HG02840 (cell line): Measurements from ENCODE around the gene NOC4L.
"Not testable (repeated sequence)": the region's sequence is repeated elsewhere in the genome, so short reads cannot be mapped to it uniquely, and the experiment has no call there.

Source experiments
- ATAC-seq: cut with Tn5 transposase; IDR thresholded peaks from one replicate; pipeline ENCODE4 v1.9.1; 2021; ENCODE audit warnings: mild to moderate bottlenecking, moderate library complexity, moderate number of reproducible peaks; ENCODE audit not compliant: unreplicated experiment, low FRiP score

The NOC4L gene

DNA sequence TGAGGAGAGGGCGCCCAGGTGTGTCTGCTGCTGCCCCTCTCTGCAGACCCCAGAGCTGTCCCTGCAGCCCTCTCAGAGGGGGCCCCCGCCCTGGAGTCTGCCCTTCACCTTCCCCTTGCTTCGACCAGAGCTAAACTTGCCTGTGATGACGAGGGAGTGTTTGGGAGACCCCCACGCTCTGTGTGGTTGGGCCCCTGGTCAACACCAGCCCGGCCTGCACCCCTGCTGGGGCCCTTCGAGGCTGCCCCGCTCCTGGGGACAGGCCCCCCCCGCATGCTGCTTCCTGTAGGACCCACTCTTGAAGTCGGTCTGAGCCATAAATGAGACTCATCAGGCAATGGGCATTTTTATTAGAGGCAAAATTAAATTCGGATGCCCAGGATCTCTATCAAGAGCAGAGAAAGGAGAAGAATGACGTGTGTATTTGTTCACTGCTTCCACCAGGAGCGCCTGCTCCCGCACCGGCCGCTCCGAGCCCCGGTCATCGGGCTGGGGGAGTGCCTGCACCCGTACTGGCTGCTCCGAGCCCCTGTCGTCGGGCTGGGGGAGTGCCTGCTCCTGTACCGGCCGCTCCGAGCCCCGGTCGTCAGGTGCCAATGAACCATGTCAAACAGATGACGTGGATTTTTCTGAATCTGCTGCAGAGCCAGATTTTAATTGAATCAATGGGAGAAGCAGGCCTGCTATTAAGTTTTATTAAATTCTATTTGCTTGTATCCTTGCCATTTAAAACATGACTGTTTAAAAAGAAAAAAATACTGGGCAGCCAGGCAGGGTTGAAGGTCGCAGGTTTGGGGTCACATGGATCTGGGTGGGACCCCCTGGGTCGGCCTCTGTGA, 47.7 kb downstream of the NOC4L start:
- no peak for ATAC-seq

DNA sequence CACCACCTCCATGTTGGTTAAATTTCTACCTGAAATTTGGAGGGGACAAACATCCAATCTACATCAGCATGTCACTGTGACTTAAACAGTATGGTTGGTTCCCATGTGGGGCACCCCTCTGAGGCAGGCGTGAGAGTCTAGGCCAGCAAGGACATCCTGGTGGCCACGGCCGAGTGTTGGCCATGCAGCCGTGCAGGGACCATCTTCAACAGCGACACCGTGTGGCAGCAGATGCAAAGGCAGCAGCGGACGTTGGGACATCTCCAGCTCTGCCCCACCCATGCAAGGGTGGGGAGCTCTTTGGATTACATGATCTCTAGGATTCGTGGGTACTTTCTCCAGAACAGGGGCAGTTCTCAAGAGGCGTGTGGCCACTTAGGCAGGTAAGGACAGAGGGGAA, 49.8 kb downstream of the NOC4L start:
- no peak for ATAC-seq

GRCh38 chr12:132194556-132194955, 50.3 kb downstream of the NOC4L start:
- no peak for ATAC-seq

GRCh38 chr12:132195242-132195641, 51.0 kb downstream of the NOC4L start:
- not testable (repeated sequence) for ATAC-seq

GRCh38 chr12:132196038-132196872, 52.0 kb downstream of the NOC4L start:
- ATAC-seq = no peak

DNA sequence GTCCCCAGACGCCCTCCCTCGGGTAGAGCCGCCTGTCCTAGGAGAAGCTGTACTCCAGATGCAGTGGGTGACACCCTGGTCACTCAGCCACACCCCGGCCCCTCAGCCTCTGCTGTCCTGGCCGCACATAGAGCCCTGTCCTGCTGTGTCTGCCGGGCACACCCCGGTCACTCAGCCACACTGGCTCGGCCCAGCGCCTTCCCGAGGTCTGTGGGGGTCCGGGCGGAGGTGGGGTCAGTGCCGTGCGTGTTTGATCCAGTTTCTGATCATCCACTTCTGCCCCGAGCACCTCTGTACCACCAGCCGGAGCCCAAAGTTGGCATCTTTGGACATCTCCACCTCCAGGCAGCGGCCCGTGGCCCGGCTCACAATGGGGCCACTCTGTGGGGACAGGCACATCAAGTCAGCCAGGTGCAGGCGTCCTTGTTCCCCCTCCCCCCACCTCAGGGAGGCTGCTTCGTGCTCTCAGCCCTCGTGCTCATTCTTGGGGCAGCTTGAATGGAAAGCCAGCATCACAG, 52.7 kb downstream of the NOC4L start:
- ATAC-seq = no peak

DNA sequence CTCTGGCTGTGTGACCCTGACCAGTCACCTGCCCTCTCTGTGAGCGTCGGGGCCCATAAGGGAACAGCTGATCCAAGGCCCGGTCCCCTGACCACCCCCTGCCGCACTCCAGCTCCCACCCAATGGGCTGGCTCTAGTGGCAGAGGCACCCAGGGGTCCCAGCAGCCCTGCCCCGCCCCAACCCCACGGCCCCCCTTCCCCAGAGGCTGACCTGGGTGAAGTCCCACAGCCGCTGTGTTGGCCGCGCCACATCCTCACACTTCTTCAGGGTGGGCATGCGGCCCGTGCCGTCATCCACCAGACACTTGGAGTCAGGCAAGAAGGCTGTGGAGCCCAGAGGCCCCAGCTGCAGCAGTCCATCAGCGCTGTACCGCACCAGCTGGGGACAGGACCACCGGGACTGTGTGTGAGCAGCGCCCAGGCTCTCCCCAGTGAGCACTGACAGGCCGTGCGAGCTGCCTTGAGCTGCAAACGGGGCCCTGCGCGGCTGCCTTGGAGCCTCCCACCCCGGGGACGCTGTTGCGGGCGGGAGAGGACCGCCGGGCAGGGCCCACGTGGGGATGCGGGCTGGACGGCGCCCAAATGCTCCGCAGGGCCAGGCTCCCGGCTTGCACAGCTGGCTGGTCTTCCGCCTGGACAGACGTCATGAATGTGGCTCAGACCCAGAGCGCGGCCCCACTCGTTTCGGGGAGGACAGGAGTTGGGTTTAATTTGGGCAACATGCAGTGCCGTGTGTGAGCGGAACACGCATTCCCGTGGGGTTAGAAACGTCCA, 53.5 kb downstream of the NOC4L start:
- ATAC-seq = no peak

DNA sequence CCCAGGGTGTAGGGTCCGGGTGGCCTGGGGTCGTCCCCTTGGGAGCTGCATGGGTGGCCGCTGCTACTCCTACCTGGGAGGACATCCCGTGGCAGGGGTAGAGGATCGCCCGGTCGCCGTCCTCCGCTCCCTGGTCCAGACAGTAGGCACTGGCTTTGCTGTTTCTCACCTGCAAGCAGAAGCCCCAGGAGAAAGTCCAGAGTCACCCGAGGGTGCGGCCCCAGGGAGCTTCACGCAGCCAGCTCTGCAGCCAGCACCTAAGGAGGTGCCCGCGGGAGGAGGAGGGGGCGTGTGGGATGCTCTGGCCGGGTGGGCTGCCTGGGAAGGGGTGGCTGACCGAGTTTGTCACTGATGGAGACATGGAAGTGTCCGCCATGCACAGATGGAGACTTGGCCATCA, 54.8 kb downstream of the NOC4L start:
- ATAC-seq = no peak

- ATAC-seq = no peak
Measured at GRCh38 chr12:132199526-132200319, 55.5 kb downstream of the NOC4L start.

DNA sequence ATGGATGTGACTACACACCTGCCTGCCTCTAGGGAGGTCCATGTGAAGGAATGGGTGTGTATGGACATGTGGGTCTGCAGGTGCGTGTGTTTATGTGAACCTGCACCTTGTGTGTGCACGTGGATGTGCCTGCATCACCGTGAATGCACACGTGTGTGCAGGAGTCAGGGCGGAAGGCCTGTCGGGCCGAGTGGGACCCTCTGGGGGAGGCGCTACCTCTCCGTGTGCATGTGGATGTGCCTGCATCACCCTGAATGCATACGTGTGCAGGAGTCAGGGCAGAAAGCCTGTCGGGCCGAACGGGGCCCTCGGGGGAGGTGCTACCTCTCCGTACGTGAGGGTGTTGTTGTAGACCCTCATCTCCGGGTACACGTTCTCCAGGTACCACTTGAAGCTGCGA, 56.5 kb downstream of the NOC4L start:
- no peak for ATAC-seq

DNA sequence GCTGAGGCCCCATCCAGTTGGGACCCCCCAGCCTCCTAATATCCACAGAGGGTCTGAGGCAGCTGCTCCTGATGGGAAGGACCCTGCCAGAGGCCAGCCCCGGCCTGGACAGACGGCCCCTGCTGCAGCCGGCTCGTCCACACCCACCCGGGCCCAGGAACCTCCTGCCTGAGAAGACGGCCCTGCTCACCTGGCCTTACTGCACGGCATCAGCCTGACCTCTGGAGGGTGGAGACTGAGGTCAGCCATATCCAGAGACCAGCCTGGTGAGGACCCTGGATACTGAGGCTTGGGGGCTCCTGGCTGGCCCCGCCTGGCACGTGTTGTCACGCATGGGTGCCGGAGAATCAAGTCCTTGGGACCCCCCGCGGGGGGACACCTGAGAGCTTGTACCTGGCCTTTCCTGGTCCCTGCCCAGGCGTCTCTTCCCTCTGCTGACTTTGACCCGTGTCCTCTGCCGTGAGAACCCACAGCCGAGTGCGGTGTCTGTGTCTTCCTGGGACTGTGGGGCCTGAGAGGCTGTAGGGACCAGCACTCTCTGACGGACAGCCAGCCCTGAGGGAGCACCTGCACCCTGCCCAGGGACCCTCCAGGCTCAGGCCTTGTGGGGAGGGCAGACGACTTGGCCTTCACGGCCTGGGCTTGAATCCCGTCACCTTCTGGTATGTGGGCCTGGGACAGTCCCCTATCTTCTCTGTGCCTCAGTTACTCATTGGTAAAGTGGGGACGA, 57.3 kb downstream of the NOC4L start:
- ATAC-seq = no peak
